ENCODE measurements around the gene RGS10. TPM values are rescaled to one million over a fixed set of nuclear protein-coding genes. Genes with fewer than 3 reads are reported as not detected.

The RGS10 gene
- total and polyA plus RNA-seq, 2 of the 8 experiments (the other 6 are each of a cell fraction or from before 2014, with no cell fraction given) = 5.5 to 13.1 TPM

- TF ChIP-seq RFX5 (IDR thresholded peaks at IDR 0.05; ENCODE audit: borderline replicate concordance, low read depth, low read length) (no peak), ASH2L (IDR thresholded peaks at IDR 0.05; ENCODE audit: low read length) (no peak), CREB1 (IDR thresholded peaks at IDR 0.05) (no peak), EP300 (IDR thresholded peaks at IDR 0.05; ENCODE audit: borderline replicate concordance in 1 of 2, low read depth in 2 of 2, low read length in 2 of 2) (no peak)
- TF ChIP-seq, protein P1, sequence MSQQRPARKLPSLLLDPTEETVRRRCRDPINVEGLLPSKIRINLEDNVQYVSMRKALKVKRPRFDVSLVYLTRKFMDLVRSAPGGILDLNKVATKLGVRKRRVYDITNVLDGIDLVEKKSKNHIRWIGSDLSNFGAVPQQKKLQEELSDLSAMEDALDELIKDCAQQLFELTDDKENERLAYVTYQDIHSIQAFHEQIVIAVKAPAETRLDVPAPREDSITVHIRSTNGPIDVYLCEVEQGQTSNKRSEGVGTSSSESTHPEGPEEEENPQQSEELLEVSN (IDR thresholded peaks at IDR 0.05) = no peak
Measured at GRCh38 chr10:119502209-119502608, 40.3 kb downstream of the RGS10 start (continued).

Measured in H1 (cell line).